Measurements from ENCODE around the gene AGO4. TPM values are rescaled to one million over a fixed set of nuclear protein-coding genes. Genes with fewer than 3 reads are reported as not detected.

AGO4 gene
- total and polyA plus RNA-seq, 3 donors from 2014 or later, result 17.4 to 24.0 (median 21.6) TPM

- Histone ChIP-seq H3K27ac (peak overlapping the region; percentile 15 to 83), H3K4me3 (no peak overlapping the region), H3K9me3 (no peaks in the 10 kb centered on the region), H3K27me3 (no peaks in the 10 kb centered on the region), H3K4me1 (peaks cover 8% of the 10 kb centered on the region), H3K36me3 (ENCODE audit: low read depth, missing control alignments) (no peaks in the 10 kb centered on the region)
- WGBS, 2 donors, result 31 to 62% methylated on average over 1 of the region's 1 CpG
- DNase-seq, result peak; percentile 84
- intact Hi-C loops (cut with DNase I; ENCODE audit: low total_unique reads), result no loop called here
- TF ChIP-seq CTCF (IDR thresholded peaks at IDR 0.05) (no peak), POLR2A (IDR thresholded peaks at IDR 0.05) (no peak)
Observed at GRCh38 chr1:35845766-35846165, 38.0 kb downstream of the AGO4 start.

GRCh38 chr1:35847935-35848565, 40.2 kb downstream of the AGO4 start:
- no peak overlapping the region for H3K27ac ChIP-seq
- intact Hi-C loops (cut with DNase I; ENCODE audit: low total_unique reads), result no loop called here
- TF ChIP-seq CTCF (IDR thresholded peaks at IDR 0.05) (no peak), POLR2A (IDR thresholded peaks at IDR 0.05) (no peak)
- no peak for DNase-seq
- H3K4me3 ChIP-seq, result no peak overlapping the region
- H3K27me3 ChIP-seq, result no peaks in the 10 kb centered on the region
- H3K9me3 ChIP-seq, result no peaks in the 10 kb centered on the region
- H3K4me1 ChIP-seq, result peaks cover 17% of the 10 kb centered on the region
- no peaks in the 10 kb centered on the region for H3K36me3 ChIP-seq (ENCODE audit: low read depth, missing control alignments)
- WGBS, 2 donors, result 88 to 89% methylated on average over 1 of the region's 1 CpG

GRCh38 chr1:35850051-35850450, 42.2 kb downstream of the AGO4 start:
- H3K27ac ChIP-seq, result peak overlapping the region in 1 of 2 donors; percentile 11
- no peaks in the 10 kb centered on the region for H3K9me3 ChIP-seq
- intact Hi-C loops (cut with DNase I; ENCODE audit: low total_unique reads), result no loop called here
- WGBS, 2 donors, result 86 to 91% methylated on average over 2 of the region's 2 CpGs
- peaks cover 14% of the 10 kb centered on the region for H3K4me1 ChIP-seq
- TF ChIP-seq POLR2A (IDR thresholded peaks at IDR 0.05) (no peak), CTCF (IDR thresholded peaks at IDR 0.05) (no peak)
- no peaks in the 10 kb centered on the region for H3K36me3 ChIP-seq (ENCODE audit: low read depth, missing control alignments)
- H3K27me3 ChIP-seq, result no peaks in the 10 kb centered on the region
- DNase-seq, result no peak
- no peak overlapping the region for H3K4me3 ChIP-seq

GRCh38 chr1:35850716-35851115, 42.9 kb downstream of the AGO4 start:
- Histone ChIP-seq H3K4me1 (peaks cover 9% of the 10 kb centered on the region), H3K27me3 (no peaks in the 10 kb centered on the region), H3K36me3 (ENCODE audit: low read depth, missing control alignments) (no peaks in the 10 kb centered on the region), H3K4me3 (no peak overlapping the region), H3K27ac (peak overlapping the region; percentile 3 to 67), H3K9me3 (no peaks in the 10 kb centered on the region)
- intact Hi-C loops (cut with DNase I; ENCODE audit: low total_unique reads), result no loop called here
- TF ChIP-seq POLR2A (IDR thresholded peaks at IDR 0.05), result no peak
- no peak for TF ChIP-seq CTCF (IDR thresholded peaks at IDR 0.05)
- 68 to 75% methylated on average over 5 of the region's 5 CpGs for WGBS, 2 donors
- no peak for DNase-seq
